NCI-H1105 (cell line): ENCODE results near the gene NTM.

Experiments
- DNase-seq: peaks from one replicate; lab custom pipeline; 2025; lab: John Stamatoyannopoulos, UW

Gene NTM

DNA sequence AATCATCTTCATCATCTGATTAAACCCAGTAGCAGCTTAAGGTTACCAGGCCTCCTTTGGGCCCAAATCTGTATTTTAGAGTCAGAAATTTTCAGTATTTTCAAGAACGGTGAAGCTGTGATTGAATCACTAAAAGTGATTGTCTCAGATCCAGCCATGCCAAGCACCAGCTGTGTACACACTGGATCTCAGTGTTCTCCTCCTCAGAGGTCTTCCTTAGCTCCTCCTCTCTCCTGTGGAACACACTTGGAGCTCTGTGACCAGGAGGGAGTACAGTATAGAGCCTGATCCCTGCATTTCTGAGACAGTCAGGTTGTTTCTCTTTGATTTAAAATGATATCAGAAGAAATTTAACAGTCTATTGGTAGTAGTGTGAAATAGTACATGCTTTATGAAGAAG lies 401.1 kb downstream of the NTM start:
- DNase-seq, result no peak

DNA sequence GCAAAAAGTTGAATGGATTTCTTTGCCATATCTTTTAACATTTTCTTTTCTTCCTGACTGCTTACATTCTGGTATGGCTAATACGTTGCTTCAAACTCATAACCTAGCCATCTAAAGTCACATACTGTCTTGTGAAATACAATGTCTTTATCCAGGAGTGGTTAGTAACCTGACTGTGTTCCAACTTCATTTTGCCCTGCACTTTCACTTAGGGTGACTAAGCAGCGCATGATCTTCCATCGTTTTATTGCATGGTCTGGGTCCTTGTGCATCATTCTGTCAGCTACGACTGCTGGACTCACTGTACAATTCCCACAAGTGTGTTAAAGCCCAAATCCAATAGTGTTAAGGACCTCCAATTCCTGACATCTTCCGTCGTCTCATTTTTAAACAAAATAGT lies 403.2 kb downstream of the NTM start:
- no peak for DNase-seq

DNA sequence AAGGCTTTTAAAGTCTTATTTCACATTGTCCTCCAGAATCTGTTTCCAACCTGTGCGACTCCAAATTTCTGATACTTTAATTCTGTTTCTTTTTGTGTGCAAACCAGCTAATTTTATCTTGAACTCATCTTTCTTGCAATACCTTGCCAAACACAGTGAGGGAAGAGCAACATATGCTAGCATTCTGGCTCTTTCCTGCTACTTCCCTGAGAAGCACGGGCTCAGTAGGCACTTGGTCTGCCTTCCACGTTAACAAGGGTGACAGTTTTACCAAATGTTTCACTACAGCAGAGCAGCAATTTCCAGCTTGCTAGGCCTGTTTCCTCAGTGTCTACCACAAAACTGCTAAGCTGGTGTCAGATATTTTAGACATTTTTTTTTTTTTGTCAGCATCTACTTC lies 405.8 kb downstream of the NTM start:
- DNase-seq, result no peak

DNA sequence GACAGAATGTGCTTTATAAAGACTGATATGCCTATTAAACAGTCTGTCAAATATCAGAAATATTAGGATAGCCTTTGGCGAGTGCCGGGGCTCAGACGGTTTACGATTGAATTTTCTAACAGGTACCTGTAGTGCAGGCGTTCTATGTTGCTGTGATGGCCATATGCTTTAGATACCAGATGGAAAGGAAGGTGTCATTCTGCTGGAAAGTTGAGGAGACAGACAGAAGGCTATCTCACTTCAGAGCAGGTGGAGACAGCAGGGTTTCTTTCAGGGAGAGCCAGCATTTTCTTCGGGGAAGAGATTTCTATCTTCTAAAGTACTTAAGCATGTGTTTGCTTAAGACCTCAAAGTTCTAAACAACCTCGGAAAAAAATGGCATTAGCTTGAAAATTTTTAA lies 415.4 kb downstream of the NTM start:
- DNase-seq, result no peak

DNA sequence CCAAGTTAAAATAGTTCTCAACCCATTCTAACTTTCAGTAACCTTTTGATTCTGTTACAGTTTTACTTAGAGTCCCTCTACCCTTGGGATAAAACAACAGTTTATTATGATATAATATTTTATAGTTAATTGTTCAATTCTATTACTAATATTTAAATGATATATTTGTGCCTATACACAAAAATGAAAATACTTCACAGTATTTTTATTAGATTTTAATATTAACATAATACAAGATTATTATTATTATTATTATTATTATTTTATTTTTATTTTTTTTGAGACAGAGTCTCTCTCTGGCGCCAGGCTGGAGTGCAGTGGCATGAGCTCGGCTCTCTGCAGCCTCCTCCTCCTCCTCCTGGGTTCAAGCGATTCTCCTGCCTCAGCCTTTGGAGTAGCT lies 416.7 kb downstream of the NTM start:
- no peak for DNase-seq

DNA sequence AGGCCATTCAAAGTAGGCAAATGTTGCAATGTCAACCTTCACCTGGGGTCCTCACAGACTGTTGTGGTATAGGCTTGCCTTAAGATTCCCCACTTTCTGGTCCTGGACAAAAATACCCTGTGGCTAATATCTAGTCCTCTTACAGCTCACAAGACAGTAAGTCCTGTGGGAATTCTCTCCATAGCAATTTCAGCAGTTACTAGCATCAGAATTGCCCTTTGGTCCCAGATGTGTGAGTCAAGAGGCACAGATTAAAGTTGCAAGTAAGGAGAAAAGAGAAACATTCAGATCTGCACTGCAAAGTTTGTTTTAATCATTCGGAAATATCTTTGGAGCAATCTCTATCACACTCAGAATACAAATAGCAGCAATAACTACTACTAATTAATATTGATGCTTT lies 420.2 kb downstream of the NTM start:
- DNase-seq, result no peak

DNA sequence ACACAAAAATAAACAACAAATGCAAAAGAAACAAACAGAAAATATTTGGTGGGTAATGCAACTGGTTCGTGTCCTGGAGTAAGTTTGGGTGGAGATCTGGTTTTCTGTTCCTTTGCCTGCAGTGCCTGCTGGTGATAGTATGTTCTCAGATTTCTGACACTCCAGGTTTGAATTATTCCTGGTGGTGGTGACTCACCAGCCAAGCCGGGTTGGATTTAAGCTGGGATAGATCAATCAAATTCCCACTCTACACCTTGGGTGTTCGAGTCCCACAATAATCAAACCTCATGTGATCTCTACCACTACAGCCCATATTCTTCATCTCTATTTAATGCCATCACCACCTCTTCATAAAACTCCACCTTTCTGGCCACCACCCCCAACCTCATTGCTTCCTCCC lies 421.8 kb downstream of the NTM start:
- DNase-seq, result no peak

DNA sequence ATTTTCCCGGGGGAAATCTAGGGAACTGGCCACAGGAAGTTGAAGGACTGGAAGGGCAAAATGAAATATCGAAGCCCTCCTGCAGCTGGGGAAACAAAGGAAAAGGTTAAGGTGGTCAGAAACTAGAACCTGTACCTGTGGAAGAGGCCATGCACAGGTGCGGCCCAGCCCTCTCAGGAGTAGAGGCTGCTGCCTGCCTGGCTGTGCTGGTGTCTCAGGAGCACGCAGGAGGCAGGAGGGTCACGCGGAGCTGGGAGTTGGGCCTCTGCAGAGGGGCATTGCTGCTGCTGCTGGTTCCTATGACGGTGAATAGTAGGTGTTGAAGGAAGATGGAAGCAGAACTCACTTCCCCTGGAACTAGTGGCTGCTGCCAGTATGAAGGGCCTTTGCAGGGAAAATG lies 425.7 kb downstream of the NTM start:
- DNase-seq, result no peak

DNA sequence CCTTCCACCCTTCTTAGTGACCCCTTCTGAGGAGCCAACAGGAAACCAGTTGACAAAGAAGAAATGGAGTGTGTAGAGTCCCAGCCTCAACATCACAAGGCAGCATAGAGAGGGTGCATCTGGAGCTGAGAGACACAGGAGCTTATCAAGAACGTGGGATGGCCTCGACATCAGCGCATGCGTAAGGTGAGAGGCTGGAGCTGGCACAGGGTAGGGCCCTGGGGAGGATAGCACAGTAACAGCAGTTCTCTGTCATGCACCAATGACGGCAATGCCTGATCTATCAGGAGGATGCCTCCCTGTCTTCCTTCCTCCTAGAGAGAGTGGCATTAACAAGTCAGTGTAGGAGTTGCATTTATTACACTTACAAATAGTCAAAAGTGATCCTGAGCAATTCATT lies 426.1 kb downstream of the NTM start:
- no peak for DNase-seq

DNA sequence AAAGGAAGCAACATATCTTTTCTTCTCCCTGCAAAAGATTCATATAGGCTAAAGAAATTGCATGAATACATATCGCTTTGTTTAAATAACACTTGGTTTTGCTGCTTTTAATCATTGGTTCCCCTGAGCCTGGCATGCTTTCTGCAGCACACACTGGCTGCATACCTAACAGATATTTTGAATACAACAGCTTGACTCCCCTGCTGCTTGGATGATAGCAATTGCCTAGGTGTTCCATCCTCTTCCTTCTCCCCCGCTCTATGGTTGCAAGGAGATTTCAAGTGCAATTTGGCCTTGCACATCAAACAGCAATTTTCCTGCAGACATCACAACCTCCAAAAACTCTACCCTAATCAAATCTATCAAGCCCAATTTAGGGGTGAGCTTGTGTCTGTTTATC lies 430.0 kb downstream of the NTM start:
- no peak for DNase-seq

DNA sequence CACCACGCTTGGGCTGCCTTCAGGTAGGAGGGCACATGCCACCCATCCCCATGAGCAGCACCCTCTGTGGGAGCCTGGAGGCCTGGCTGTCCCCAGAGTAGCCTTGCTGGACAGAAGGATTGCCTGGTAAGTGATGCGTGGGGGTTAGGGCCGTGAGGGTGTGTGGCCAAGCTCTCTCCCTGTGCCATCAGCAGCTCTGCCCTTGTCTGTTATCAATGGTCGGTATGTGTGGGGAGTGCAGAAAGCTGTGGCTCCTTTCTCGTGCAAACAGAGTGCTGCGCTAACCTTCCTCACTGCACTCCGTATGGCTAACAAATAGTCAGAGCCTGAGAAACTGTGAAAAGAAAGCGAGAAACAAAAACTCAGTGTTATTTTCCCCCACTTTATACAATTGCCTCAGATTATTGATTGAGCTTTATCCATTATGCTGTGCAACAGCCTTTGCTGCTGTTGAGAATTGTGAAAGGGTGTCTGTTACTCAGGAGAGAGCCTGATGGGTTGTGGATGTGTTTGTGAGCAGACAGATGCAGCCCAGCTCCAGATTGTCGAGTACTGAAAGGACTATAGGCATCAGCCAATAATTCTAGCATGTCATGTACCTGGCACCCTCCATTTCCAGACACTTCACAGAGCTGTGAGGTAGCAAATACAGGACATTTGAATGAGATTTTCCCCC lies 432.2 kb downstream of the NTM start:
- no peak for DNase-seq

DNA sequence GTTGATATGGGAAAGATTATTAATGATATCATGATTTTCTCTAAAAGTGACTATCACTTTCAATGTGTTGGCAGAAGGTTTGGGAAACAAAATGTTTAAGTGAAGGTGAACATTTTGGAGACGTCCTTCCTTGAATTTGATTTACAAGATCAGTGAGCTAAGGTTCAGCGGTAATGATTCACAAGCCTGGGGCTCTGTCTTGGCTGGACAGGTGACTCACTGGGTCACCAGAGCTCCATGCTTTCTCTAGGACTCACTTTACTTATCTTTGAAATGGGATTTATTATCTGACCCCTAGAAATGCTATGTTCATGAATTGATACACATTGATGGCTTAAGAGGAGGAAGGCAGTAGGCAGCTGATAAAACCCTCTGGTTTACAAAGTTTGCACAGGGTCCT lies 437.5 kb downstream of the NTM start:
- no peak for DNase-seq

DNA sequence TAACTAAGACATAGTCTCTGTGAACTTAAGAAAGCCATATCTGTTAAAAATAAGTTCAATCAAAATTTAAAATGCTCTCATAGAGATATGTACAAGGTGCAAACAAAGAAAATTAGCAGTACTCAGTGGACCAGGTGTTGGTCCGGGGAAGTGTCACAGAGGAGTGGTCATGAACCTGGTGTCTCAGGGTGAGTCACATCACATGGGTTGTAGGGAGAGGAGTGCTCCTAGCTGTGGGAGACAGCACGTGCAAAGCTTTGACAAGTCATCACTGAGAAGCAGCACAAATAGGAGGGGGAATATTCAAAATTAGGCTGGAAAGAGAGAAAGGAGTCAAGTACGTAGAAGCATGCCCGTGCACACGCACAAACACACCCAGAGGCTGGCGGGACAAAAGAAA lies 438.1 kb downstream of the NTM start:
- no peak for DNase-seq

DNA sequence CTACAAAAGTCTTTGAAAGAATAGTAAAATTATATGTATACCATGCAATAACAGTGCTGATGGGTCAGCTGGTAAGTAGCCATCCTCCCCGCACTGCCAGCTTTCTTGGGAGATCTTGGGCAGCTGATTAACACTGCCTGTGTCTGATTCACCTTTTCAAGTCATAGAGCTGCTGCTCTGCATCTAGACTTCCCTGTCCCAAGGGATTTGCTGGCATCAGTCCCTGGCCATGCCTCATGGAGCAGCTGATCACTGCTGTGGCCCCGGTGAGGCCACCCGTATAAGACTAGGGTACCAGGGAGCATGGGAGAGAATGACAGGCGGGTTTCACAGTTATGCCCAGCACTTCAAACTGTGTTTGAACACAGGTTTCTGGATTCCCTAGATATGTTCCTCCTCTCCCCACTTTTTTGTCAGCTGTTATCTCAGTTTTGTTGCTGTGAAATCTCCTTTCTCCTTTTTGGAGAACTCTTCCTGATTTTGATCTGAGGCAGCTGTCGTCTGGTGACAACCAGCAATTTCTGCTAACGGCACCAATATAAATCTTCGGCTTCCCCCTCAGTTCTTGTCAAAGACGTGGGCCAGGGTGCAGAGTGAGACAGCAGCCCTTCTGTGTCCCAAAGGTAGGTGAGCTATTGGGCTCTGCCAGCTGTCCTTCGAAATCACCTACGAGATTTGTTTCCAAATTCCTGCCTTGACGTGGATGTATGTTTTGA lies 438.9 kb downstream of the NTM start:
- DNase-seq, result no peak

DNA sequence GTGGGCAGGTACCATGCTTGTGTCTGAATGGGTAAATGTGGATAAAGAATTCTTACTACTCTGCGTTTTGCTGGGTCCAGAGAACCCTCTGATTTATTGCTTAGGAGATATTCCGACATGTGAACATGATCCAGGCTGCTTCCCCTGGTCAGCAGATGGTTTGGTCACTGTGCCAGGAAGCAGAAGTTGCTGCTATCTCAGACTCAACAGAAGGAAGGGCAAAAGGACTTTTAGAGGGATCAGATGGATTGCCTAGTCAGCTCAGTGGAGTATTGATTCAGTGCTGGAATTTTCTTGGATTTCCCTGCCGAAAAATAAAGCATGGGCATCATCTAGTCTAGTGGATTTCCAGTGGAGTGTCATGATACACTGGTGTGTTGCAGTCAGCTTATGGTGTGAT lies 440.1 kb downstream of the NTM start:
- no peak for DNase-seq

DNA sequence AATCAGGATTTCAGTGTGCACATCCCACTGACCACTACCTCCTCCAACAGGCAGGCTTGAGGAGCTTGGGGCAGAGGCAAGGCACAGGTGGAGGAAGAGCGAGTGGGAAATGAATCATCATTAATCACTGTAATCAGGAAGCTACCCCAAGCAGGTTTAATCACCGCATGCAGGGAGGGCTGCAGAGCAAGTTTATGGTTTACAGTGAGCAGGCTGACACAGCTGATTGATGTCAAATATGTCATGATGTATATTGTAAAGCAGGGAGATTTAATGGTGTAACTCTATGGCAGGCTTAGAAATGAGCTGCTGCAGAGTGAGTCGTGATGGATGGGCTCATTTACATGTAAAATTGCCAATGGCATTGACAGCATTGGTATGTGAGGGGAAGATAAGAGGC lies 441.0 kb downstream of the NTM start:
- no peak for DNase-seq

DNA sequence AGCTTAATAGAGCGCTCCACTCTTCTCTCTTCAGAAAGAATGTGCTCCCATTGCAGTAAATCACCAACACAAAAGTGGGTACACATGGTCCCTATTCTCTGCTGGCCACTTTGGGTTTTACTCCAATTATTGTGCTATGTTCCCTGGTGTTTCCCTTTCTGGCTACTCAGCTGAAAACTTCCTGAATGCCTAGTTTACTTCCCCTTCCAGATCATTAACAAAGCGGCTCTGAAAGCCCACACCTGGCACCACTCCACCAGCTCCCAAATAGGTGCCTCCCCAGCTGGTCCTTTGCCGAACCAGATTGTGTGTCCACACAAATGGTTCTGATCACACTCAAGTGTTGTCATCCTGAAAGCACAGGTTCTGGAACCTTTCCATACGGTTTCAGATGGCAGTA lies 443.7 kb downstream of the NTM start:
- peak; percentile 22 for DNase-seq

DNA sequence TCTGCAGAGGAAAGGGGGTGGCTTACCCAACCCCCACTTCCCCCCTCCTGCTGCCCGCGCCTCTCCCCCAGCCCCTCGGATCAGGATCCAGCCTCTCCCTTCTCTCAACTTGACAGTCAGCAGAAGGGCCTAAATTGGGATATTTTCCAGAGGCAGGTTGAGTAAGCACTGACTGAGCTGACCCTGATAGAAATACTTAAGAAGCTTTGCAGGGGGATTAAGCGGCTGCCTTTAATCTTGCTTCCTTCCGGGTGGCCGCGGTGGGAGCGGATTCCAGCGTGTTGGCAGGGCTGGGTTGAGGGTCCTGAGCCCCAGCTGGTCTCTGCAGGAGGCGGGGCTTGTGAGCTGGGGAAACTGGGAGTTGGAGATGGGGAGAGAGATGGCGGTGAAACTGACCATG lies 445.2 kb downstream of the NTM start:
- DNase-seq, result no peak

DNA sequence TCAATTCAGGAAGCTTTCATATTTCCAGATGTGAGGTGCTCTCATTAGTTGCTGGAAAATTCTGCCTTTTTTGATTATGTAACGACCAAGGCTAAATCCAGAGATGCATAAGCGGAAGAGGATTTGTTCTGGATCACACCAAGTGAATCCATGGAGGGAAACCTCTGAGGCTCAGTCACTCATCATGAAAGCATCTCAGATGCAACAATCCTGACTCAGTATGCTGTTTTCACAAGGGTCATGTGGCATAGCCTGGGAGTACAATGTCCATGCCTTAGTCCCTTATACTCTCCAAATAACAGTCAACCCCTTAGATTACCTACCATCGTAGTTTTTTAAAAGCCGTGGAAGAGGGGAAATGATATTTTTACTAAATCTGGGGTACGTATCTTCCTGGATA lies 445.6 kb downstream of the NTM start:
- no peak for DNase-seq

DNA sequence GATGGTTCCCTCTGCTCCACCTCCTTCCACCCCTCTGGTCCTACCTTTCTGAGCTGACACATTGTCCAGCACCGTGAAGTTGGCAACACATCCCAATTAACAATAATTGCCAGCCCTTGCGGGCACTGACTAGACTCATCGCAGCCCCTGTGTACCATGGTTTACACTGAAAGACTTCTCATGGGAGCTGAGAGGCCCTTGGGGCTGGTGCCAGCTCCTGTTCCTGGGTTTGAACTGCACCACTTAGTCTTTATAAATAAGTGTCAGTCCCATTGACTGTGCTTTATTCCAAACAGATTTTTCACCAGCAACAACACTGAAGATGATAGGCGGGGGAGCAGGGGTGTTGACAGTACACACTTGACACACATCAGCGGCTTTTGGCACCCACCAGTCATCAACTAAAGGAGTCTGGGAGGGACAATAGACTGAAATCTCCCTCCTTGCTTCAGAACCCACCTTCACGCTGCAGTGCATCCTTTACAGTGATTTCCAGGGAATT lies 447.3 kb downstream of the NTM start:
- DNase-seq, result peak; percentile 88

DNA sequence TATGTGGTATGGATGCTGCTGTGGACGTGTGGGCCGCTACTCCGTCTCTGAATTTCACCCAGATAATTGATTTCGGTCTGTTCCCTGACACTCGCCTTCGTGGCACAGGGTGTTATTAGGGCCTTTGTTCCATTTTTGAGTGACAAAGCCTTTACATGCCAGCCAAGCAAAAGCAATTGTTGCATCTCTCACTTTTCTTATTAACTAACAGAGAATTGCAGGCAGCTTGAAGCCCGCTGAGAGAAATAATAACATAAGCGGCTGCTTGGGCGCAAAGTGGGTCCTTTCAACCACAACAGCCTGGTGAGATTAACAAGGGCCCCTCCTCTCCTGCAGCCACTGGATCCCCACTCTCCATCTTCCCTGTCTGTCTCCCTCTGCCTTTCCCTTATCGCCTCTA lies 449.4 kb downstream of the NTM start:
- no peak for DNase-seq

DNA sequence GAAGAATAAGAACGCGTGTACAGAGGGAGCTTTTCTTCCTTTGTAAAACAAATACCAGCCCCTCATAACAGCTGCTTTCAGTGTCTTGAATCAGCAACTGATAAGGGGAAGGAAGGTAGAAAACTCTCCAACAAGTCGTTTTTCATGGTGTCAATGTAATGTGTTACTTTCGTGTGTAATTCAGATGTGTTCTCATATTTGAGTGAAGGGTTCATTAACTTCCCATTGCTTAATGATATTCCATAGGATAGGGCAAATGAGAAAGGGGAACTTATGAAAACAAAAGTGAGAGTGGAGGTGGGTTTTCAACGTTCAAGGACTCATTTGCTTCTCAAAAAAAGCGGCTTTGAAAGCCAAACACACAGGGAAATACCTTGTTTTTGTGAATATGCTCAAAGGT lies 452.1 kb downstream of the NTM start:
- no peak for DNase-seq

DNA sequence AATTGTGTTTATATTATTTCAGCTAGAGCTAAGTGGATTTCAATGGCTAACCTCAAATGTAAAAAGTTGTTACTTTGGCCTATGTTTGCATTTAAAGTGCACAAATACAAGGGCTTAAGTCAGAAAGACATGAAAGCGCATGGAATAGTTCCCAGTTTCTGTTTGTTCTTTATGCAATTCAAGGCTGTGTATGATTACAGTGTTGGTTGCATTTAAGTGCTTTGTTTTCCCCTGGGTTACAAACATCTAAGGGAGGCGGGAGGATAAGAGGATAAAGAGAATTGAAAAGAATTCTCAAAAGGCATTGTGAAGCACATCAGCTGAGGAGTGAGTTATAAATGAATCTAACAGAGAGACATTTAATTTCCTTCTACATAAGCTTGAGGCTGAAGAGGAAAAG lies 453.4 kb downstream of the NTM start:
- peak; percentile 89 for DNase-seq

DNA sequence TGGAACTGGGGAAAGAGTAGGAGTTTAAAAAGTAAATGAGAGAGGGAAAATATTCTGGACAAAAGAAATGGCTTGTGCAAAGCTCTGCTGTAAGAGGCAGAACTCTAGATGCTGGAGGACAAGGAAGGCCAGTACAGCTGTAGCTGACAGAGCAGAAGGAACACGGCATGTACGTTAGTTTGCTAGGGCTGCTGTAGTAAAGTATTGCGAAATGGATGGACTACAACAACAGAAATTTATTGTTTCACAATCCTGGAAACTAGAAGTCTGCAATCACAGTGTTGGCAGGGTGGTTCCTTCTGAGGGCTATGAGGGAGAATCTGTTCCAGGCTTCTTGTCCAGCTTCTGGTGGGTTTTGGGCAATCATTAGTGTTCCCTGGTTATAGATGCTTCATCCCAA lies 454.4 kb downstream of the NTM start:
- no peak for DNase-seq
